GM06990 (cell line): ENCODE measurements around the gene SPSB1.

ENCODE experiments used
- DNase-seq: peaks from one replicate; pipeline ENCODE4 v3.0.0-alpha.2; 2011; ENCODE audit not compliant: insufficient read length; ENCODE audit errors: extremely low read depth
- H3K27me3 ChIP-seq: replicated peaks from 2 replicates; pipeline ENCODE4 v1.6.0; 2011; ENCODE audit warnings: low read length; ENCODE audit not compliant: control insufficient read depth, insufficient read depth
- H3K36me3 ChIP-seq: 2 replicates; pipeline ENCODE4 v1.5.1; 2011; ENCODE audit warnings: low read length; ENCODE audit not compliant: control insufficient read depth, insufficient read depth
- H3K4me3 ChIP-seq: replicated peaks from 2 replicates; pipeline ENCODE4 v1.5.1; 2011; ENCODE audit warnings: low read depth, mild to moderate bottlenecking, control low read depth, low read length
- TF ChIP-seq, protein P1 (sequence below): IDR thresholded peaks from 2 replicates; pipeline ENCODE4 v1.5.1; 2011; ENCODE audit warnings: low read length, control low read depth, mild to moderate bottlenecking, inconsistent platforms; ENCODE audit not compliant: insufficient read depth, poor library complexity, severe bottlenecking

Gene SPSB1

GRCh38 chr1:9289711-9290485 lies 2.8 kb upstream of the SPSB1 start:
- DNase-seq, result no peak
- Histone ChIP-seq H3K4me3 (no peak overlapping the region), H3K36me3 (no peaks in the 10 kb centered on the region), H3K27me3 (no peaks in the 10 kb centered on the region; the same call in 1 of the 2 replicates)
- TF ChIP-seq, protein P1, sequence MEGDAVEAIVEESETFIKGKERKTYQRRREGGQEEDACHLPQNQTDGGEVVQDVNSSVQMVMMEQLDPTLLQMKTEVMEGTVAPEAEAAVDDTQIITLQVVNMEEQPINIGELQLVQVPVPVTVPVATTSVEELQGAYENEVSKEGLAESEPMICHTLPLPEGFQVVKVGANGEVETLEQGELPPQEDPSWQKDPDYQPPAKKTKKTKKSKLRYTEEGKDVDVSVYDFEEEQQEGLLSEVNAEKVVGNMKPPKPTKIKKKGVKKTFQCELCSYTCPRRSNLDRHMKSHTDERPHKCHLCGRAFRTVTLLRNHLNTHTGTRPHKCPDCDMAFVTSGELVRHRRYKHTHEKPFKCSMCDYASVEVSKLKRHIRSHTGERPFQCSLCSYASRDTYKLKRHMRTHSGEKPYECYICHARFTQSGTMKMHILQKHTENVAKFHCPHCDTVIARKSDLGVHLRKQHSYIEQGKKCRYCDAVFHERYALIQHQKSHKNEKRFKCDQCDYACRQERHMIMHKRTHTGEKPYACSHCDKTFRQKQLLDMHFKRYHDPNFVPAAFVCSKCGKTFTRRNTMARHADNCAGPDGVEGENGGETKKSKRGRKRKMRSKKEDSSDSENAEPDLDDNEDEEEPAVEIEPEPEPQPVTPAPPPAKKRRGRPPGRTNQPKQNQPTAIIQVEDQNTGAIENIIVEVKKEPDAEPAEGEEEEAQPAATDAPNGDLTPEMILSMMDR, result no peak

- H3K4me3 ChIP-seq, result no peak overlapping the region
- no peak for DNase-seq
- H3K36me3 ChIP-seq, result no peaks in the 10 kb centered on the region
- TF ChIP-seq, protein P1, result no peak
- no peaks in the 10 kb centered on the region for H3K27me3 ChIP-seq
These were observed 757 bp upstream of the SPSB1 start for GRCh38 chr1:9291914-9292360.

GRCh38 chr1:9293241-9293532 lies 493 bp downstream of the SPSB1 start:
- no peak for DNase-seq
- Histone ChIP-seq H3K27me3 (no peaks in the 10 kb centered on the region), H3K36me3 (no peaks in the 10 kb centered on the region), H3K4me3 (peak overlapping the region; percentile 65)
- TF ChIP-seq, protein P1, result no peak

DNA sequence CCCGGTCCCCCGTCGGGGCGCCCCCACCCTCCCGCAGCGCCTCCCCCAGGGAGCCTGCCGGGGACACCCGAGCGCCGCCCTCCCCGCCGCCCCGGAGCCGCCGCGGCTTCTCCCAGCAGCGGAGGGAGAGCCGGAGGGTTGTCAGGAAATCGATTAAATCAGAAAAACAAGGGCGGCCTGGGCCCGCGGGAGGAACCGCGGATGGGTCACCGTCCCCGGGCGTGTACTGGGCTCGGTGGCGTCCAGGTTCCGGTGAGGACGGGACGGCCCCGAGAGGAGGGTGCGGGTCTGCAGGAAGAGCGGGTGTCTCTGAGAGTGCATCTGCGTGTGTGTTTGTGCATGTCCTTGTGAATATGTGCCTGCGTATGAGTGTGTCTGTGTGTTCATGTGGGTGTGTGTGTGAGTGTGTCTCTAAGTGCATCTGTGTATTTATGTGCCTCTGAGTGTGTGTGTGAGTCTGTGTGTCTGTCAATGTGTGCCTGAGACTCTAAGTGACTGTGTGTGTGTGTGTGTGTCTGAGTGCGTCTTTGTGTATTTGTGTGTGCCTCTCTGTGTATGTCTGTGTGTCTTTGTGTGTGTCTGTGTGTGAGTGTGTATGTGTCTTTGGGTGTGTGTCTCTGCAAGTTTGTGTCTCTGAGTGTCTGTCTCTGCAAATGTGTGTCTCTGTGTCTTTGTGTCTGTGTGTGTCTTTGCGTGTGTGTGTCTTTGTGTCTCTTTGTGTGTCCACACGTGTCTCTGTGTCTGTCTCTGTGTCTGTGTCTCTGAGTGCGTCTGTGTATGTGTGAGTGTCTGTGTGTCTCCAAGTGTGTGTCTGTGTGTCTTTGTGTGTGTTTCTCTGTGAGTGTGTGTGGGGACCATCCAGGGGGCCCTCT lies 1.1 kb downstream of the SPSB1 start:
- Histone ChIP-seq H3K27me3 (no peaks in the 10 kb centered on the region), H3K4me3 (peak overlapping the region; percentile 65), H3K36me3 (no peaks in the 10 kb centered on the region)
- peak; percentile 39 for DNase-seq
- TF ChIP-seq, protein P1, result no peak

GRCh38 chr1:9294405-9294773 lies 1.7 kb downstream of the SPSB1 start:
- Histone ChIP-seq H3K36me3 (no peaks in the 10 kb centered on the region), H3K4me3 (no peak overlapping the region), H3K27me3 (no peaks in the 10 kb centered on the region)
- TF ChIP-seq, protein P1, result no peak
- DNase-seq, result no peak
